ENCODE data around the gene WDR41. TPM values are rescaled to one million over a fixed set of nuclear protein-coding genes. Genes with fewer than 3 reads are reported as not detected.

The WDR41 gene
- total RNA-seq, 4 donors from 2014 or later = 11.7 to 49.5 (median 30.8) TPM

GRCh38 chr5:77397686-77398292 lies 94.3 kb downstream of the WDR41 start:
- Histone ChIP-seq H3K9me3 (no peaks in the 10 kb centered on the region), H3K4me3 (no peak overlapping the region), H3K36me3 (no peaks in the 10 kb centered on the region), H3K4me1 (no peaks in the 10 kb centered on the region), H3K27me3 (no peaks in the 10 kb centered on the region), H3K27ac (no peak overlapping the region)
- no peak for DNase-seq
- TF ChIP-seq CTCF (IDR thresholded peaks at IDR 0.05) = no peak

DNA sequence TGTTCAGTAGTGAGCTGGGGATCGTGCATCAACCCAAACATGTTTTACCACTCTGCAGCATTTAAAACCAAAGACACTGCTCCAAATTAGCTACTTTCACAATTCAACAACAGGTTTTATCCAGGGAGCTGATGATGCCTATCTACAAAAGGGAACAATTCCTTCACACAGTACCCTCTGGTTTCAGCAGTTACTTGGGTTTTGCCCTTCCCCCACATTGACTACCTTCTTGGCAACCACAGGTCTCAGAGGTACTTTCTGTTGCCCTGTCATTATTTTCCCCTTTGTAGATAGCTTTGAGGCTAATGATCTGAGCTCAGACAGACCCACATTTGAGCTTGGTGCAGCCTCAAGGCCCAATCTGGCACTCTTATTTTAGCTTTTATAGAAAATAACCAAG lies 96.1 kb downstream of the WDR41 start:
- H3K36me3 ChIP-seq = no peaks in the 10 kb centered on the region
- no peaks in the 10 kb centered on the region for H3K27me3 ChIP-seq
- no peak overlapping the region for H3K27ac ChIP-seq
- DNase-seq = no peak
- H3K9me3 ChIP-seq = no peaks in the 10 kb centered on the region
- H3K4me1 ChIP-seq = no peaks in the 10 kb centered on the region
- no peak overlapping the region for H3K4me3 ChIP-seq
- no peak for TF ChIP-seq POLR2A (IDR thresholded peaks at IDR 0.05)
- no peak for TF ChIP-seq CTCF (IDR thresholded peaks at IDR 0.05)

DNA sequence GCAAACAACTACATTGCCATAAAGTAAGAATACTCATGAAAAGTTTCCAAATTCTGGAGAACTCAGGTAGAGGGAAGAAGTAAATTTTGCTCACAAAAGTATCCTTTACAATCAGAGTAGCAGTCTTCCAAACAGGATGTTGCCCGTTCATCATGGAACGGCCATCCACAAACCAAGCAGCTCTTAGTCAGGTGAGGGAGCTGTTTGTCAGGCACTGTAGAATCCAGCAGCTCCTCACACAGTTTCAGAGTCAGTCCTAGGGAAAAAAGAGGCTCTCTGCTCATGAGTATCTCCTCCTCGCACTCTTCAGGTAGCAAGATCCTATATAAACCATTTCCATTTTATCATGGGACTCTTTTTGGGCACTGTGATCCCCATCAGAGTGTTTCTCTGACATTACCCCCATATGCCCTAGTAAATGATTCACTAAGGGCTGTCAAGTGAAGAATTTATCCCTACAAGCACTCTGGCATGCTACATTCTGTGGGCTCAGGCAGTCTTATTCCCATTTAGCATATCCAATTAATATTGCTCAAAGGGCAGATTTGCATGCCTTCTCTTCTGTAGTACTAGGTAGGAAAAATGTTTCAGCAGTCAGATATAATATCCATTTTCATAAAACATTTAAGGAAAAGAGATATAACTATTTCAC lies 97.9 kb downstream of the WDR41 start:
- TF ChIP-seq POLR2A (IDR thresholded peaks at IDR 0.05) (no peak), CTCF (IDR thresholded peaks at IDR 0.05) (no peak)
- no peak overlapping the region for H3K4me3 ChIP-seq
- no peaks in the 10 kb centered on the region for H3K36me3 ChIP-seq
- H3K9me3 ChIP-seq = no peaks in the 10 kb centered on the region
- DNase-seq = no peak
- no peaks in the 10 kb centered on the region for H3K4me1 ChIP-seq
- H3K27me3 ChIP-seq = no peaks in the 10 kb centered on the region
- no peak overlapping the region for H3K27ac ChIP-seq

GRCh38 chr5:77391240-77391765 lies 100.8 kb downstream of the WDR41 start:
- no peaks in the 10 kb centered on the region for H3K9me3 ChIP-seq
- no peaks in the 10 kb centered on the region for H3K36me3 ChIP-seq
- no peak overlapping the region for H3K4me3 ChIP-seq
- DNase-seq = no peak
- TF ChIP-seq CTCF (IDR thresholded peaks at IDR 0.05) (no peak), POLR2A (IDR thresholded peaks at IDR 0.05) (no peak)
- H3K27ac ChIP-seq = no peak overlapping the region
- H3K4me1 ChIP-seq = no peaks in the 10 kb centered on the region
- H3K27me3 ChIP-seq = no peaks in the 10 kb centered on the region

DNA sequence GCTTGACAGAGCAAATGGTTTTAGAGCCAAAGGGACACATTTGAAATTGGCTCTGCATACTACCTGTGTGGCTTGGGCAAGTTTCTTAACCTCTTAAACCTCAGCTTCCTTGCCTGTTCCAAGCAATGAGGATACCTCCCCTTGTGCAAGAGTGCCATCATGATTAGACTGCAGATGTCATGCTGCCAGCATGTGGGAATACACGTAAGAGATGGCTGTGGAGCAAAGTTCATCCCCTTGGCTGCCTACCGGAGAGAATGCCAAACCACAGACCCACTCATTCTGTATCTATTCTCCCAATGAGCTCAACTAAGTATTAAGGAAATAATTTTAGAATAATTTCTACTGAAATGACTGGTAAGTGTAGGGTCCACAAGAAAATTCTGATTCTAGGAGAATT lies 101.3 kb downstream of the WDR41 start:
- Histone ChIP-seq H3K4me1 (no peaks in the 10 kb centered on the region), H3K36me3 (no peaks in the 10 kb centered on the region), H3K4me3 (no peak overlapping the region), H3K27ac (no peak overlapping the region), H3K9me3 (no peaks in the 10 kb centered on the region), H3K27me3 (no peaks in the 10 kb centered on the region)
- TF ChIP-seq POLR2A (IDR thresholded peaks at IDR 0.05) (no peak), CTCF (IDR thresholded peaks at IDR 0.05) (no peak)
- DNase-seq = no peak

Measured in Peyer's patch (tissue), 4 donors.